ENCODE data around the gene CAPN10.
A peak's percentile ranks its signal among the peaks of the same experiment; 100 is the strongest.

Gene CAPN10

DNA sequence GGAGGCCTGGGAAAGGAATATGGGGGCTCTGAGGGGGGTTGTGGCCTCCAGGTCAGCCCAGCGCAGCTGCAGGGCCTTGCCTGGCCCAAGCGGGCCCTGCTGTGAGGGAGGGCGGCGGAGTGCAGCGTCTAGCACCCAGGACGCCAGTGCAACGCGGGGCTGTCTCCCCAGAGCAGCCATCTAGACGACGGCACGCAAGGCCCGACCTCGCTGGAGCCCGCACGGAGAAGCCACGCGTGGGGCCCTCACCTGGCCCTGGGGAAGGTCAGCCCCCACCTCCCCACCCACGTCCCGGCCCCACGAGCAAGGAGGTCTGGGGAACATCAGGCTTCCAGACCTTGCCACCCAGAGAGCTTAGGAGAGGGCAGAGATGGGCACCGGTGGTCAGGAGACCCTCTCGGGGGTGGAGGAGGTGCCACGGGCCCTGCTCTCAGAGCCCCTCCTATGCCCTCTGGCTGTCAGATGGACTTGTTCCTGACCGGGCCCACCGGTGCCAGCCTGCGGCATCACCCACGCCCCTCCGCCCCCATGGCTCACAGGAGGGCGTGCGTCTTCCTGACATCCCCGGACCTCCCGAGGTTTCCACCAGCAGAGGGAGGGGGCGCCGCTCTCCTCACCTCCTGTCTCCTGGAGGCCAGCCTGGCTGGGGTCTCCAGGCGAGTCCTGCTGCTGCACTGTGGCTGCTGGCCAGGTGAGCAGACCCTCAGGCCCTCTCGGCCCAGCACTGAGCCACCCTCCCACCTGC is 55.7 kb downstream of the CAPN10 start:
- DNase-seq, result no peak

DNA sequence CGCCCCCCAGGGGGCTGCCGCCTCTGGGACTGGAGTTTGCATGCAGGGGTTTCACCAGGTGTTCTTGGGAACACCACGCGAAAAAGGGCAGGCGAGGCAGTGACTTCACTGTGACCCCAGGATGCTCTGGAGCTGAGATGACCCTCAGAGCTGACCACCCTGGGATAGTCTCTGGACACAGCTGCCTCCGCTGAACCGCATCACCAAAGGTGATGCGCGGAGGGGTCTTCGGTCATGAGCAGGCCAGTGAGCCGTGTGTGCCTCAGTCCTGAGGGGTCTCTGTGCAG is 56.2 kb downstream of the CAPN10 start:
- DNase-seq, result no peak

DNA sequence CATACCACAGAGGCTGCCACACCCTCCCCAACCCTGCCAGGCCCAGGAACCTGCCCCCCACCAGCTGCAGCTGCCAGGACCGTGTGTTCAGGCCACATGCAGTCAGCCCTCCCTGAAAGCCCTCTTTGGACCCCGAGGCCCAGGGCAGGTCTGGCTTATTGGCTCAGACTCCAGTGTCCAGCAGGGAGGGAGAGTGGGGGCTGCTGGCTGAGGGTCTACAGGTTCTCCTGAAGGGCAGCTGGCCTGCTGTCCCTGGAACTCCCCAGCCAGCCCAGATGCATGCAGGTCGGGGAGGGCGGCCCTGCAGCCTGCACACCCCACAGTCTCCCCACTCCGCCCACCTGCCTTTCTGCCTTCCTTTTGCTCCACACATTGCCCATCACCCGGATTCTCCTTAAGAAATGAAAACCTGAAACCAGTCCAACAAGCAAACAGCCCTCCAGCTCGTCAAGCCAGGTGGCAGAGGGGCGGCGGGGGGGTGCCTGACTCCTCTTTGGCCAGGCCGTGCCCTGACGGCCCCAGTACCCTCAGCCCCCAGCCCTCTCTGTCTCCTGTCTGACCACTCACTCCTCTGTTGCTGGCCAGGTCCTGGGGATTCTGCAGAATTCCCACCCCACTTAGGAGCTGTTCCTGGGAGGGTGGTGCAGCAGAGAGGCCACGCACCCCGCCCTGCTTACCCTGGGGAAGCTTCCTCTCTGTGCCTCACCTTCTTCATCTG is 56.7 kb downstream of the CAPN10 start:
- DNase-seq, result no peak

DNA sequence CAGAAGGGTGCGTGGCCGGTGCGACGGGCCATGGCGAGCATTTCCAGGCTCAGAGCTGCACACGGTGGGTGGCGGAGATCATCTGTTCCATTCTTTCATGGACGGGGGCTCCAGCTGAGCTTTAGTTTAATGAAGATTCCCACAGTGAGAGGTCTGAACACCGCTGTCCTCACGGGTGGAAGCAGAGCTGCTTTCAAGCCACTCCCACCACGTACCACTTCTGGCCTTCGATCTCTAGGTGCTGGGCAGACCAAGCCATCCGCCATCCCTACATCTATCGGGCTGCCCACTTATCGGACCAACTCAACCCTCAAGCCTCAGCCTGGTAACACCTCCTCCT is 57.2 kb downstream of the CAPN10 start:
- DNase-seq, result no peak

GRCh38 chr2:240644171-240644651 is 57.7 kb downstream of the CAPN10 start:
- no peak for DNase-seq

DNA sequence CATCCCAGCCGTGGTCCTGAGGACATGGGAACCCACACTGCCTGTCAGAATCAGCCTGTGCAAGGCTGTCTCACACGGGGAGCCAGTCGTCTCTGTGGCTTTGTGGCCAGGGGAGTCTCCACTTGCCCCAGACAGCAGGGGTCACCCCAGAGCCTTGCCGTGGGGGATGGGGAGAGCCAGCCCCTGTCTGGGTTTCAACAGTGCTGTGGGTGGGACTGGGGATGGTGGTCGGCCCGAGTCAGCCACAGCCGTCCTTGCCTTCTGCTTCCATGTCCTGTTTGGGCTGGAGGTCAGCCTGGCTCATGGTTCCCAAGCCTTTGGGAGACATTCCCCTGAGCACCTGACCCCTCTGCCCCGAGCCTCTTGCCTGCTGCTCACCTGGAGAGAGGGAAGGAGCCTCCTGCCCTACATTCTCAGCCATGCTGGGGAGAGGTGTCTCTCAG is 58.3 kb downstream of the CAPN10 start:
- DNase-seq, result no peak

- DNase-seq, result no peak
These were observed 58.8 kb downstream of the CAPN10 start for GRCh38 chr2:240645346-240645745.

- DNase-seq, result no peak
These were observed 59.3 kb downstream of the CAPN10 start for GRCh38 chr2:240645801-240646175.

DNA sequence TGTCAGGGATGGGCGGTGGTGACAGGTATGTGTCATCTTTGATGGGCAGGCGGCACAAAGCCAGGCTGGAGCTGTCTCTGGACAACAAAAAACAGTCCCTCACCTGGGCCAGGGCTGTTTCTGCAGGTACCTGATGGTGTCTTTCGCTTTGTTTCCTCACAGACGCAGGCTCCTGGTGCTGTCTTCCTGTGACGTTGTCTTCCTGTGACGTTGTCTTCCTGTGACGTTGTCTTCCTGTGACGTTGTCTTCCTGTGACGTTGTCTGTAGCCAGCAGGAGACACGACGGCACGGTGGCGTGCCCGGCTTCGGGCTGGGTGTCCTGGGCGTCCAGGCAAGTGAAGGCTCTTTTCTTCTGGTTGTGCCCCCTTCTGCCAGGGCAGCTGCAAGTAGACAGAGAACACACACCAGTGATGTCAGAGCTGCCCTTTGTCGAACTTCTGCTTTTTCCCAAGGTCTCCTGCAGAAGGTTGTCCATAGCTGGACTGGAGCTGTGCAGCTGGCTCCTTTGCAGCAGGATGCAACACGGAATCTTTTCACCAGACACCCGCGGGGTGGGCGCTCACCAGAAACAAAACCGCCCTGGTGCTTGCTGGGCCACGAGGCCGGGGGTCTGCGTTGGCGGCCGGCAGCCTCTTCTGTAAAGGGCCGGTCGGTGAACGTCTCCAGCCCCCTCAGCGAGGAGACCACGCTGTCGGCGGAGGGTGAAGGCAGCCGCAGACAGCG is 59.8 kb downstream of the CAPN10 start:
- peak; percentile 43 for DNase-seq

GRCh38 chr2:240646900-240647502 is 60.5 kb downstream of the CAPN10 start:
- no peak for DNase-seq

DNA sequence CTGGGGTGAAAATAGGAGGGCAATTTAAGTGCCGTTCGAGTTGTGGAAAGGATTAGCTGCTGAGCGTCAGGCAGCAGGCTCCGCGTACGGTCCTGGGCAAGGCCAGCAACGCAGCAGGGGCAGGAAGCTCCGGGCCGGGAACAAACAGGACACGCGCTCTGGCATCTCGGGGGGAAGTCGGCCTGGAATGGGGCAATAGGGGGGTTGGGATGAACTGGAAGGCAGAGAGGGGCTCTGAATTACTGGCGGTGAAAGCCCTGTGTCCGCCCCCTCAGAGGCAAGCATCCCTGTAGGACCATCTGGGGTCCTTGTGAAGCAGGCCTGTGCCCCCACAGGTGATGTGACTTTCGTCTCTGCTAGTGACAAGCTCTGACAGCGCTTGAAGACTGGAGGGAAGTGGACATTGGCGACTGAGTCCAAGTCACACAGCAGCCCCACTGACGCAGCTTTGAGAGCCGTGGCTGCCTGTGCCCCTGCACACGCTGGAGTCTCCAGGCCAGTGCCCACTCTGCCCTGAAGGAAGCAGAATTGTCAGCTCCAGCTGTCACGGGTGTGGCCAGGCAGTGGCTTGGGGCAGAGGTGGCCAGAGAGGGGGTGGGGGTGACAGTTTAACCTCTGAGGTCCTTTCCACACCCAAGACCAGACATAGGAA is 61.1 kb downstream of the CAPN10 start:
- no peak for DNase-seq

- DNase-seq, result no peak
These were observed 61.7 kb downstream of the CAPN10 start for GRCh38 chr2:240648155-240648649.

Data from inflammatory macrophage treated with lipopolysaccharide for 4 hours (primary cell).